RWPE2 (cell line): ENCODE data around the gene PEPD.

Experiments used
- ATAC-seq: fragments of 200-7000 bp; cut with Tn5 transposase; 3 replicates; pipeline ENCODE4 v1.9.1; 2021; ENCODE audit warnings: low read depth
- DNase-seq: peaks from one replicate; pipeline ENCODE4 v3.0.0-alpha.2; 2020; ENCODE audit warnings: low spot score
- H3K27ac ChIP-seq: fragments of 450-650 bp; 2 replicates; pipeline ENCODE4 v1.5.1; 2017; ENCODE audit warnings: mild to moderate bottlenecking; ENCODE audit not compliant: poor library complexity, severe bottlenecking
- H3K27me3 ChIP-seq: fragments of 250-450 bp; sonication (Bioruptor Pico); 2 replicates; pipeline ENCODE4 v1.5.1; 2021; ENCODE audit warnings: mild to moderate bottlenecking, moderate library complexity; ENCODE audit not compliant: insufficient read depth, poor library complexity, severe bottlenecking
- H3K36me3 ChIP-seq: fragments of 250-450 bp; sonication (Bioruptor Pico); 2 replicates; pipeline ENCODE4 v1.5.1; 2020; ENCODE audit warnings: low read depth, mild to moderate bottlenecking, moderate library complexity
- H3K4me1 ChIP-seq: fragments of 250-450 bp; sonication (Bioruptor Pico); 2 replicates; pipeline ENCODE4 v1.5.1; 2021; ENCODE audit warnings: mild to moderate bottlenecking, moderate library complexity; ENCODE audit not compliant: insufficient read depth, poor library complexity, severe bottlenecking
- H3K4me3 ChIP-seq: fragments of 250-450 bp; sonication (Bioruptor Pico); 2 replicates; pipeline ENCODE4 v1.5.1; 2021; ENCODE audit warnings: mild to moderate bottlenecking, moderate library complexity; ENCODE audit not compliant: severe bottlenecking
- H3K9me3 ChIP-seq: fragments of 250-450 bp; sonication (Bioruptor Pico); 2 replicates; pipeline ENCODE4 v1.5.1; 2021; ENCODE audit warnings: mild to moderate bottlenecking, moderate library complexity; ENCODE audit not compliant: severe bottlenecking
- CTCF ChIP-seq: fragments of 450-650 bp; IDR thresholded peaks from one replicate; pipeline ENCODE4 v1.5.1; 2017; ENCODE audit warnings: mild to moderate bottlenecking, moderate library complexity; ENCODE audit not compliant: poor library complexity, severe bottlenecking

Gene PEPD

GRCh38 chr19:33509774-33510173 lies 11.8 kb downstream of the PEPD start:
- Histone ChIP-seq H3K27ac (no peak overlapping the region), H3K36me3 (no peaks in the 10 kb centered on the region), H3K9me3 (no peaks in the 10 kb centered on the region), H3K4me1 (no peaks in the 10 kb centered on the region), H3K27me3 (no peaks in the 10 kb centered on the region), H3K4me3 (no peak overlapping the region)
- ATAC-seq (no peak), DNase-seq (no peak)
- TF ChIP-seq CTCF, result no peak

GRCh38 chr19:33508941-33509614 lies 12.5 kb downstream of the PEPD start:
- H3K27me3 ChIP-seq, result no peaks in the 10 kb centered on the region
- no peak for DNase-seq
- TF ChIP-seq CTCF, result no peak
- H3K9me3 ChIP-seq, result no peaks in the 10 kb centered on the region
- ATAC-seq, result no peak
- H3K36me3 ChIP-seq, result no peaks in the 10 kb centered on the region
- no peaks in the 10 kb centered on the region for H3K4me1 ChIP-seq
- no peak overlapping the region for H3K27ac ChIP-seq
- H3K4me3 ChIP-seq, result no peak overlapping the region

- ATAC-seq, result no peak
Observed at GRCh38 chr19:33508431-33508830, 13.2 kb downstream of the PEPD start.

GRCh38 chr19:33508009-33508408 lies 13.6 kb downstream of the PEPD start:
- H3K27me3 ChIP-seq, result no peaks in the 10 kb centered on the region
- ATAC-seq, result no peak
- no peak for DNase-seq
- no peaks in the 10 kb centered on the region for H3K36me3 ChIP-seq
- H3K4me3 ChIP-seq, result no peak overlapping the region
- H3K27ac ChIP-seq, result no peak overlapping the region
- H3K9me3 ChIP-seq, result no peaks in the 10 kb centered on the region
- no peaks in the 10 kb centered on the region for H3K4me1 ChIP-seq
- TF ChIP-seq CTCF, result no peak

More at GRCh38 chr19:33508431-33508830, 13.2 kb downstream of the PEPD start:
- H3K9me3 ChIP-seq, result no peaks in the 10 kb centered on the region
- DNase-seq, result no peak
- H3K4me3 ChIP-seq, result no peak overlapping the region
- no peaks in the 10 kb centered on the region for H3K4me1 ChIP-seq
- H3K36me3 ChIP-seq, result no peaks in the 10 kb centered on the region
- no peak overlapping the region for H3K27ac ChIP-seq
- no peaks in the 10 kb centered on the region for H3K27me3 ChIP-seq
- TF ChIP-seq CTCF, result no peak
